HG02970 (cell line): ENCODE data around the gene RAB17.
"Not testable (repeated sequence)": the region's sequence is repeated elsewhere in the genome, so short reads cannot be mapped to it uniquely, and the experiment has no call there.

Experiments used
- ATAC-seq: cut with Tn5 transposase; IDR thresholded peaks from one replicate; pipeline ENCODE4 v1.9.1; 2021; ENCODE audit warnings: mild to moderate bottlenecking, moderate library complexity, moderate number of reproducible peaks; ENCODE audit not compliant: unreplicated experiment, low FRiP score

The RAB17 gene

GRCh38 chr2:237600205-237600846, 9.8 kb upstream of the RAB17 start:
- no peak for ATAC-seq

GRCh38 chr2:237599465-237600110, 9.1 kb upstream of the RAB17 start:
- ATAC-seq: no peak

GRCh38 chr2:237598468-237599208, 8.1 kb upstream of the RAB17 start:
- ATAC-seq: no peak

- ATAC-seq: no peak
Measured at GRCh38 chr2:237597196-237598145, 6.9 kb upstream of the RAB17 start.

DNA sequence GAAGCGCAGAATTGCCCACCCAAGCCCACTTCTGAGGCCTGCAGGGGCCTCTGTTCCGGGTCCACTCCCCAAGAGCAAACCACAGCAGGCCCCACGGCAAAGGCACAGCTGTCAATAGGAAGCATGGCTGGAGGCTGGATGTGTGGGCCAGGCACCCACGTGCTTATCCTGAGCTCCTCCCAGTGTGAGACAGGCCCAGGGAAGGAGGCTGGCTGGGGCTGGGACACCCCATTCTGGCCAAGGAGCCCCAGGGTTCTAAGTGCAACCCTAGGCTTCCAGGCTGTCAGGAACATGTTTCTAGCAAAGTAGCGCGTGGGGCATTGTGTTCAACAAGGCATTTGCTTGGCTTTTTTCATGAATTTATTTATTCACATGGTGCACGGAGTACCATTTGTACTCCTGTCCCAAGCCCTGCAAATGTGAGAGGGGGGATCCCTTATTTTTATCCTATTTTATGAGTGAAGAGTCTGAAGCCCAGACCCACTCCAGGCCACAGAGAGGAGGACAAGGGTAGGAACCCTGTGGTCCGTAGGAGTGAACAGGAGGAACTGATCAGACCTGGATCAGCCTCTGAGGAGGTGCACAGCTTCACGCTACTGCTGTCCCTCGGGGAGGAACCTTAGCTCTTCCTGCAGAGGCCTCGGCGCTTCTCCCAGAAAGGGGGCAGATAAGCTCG, 6.1 kb upstream of the RAB17 start:
- no peak for ATAC-seq

GRCh38 chr2:237595829-237596519, 5.4 kb upstream of the RAB17 start:
- not testable (repeated sequence) for ATAC-seq

DNA sequence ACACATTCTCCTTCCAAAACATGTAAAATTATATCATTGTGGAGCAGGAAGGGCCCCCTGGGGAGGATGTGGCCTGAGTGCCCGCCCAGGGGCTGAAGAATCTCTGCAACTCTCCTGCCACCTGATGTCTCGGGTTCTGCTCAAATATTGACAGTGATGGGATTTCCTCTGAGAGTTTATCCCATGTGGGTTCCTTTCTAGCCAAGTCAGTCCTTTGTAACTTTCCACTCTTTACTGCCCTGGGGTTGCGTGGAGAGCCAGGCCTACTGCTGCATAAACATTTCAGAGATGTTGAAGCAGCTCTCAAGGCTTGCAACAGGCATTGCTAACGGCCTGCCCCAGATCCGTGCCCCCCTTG, 4.0 kb upstream of the RAB17 start:
- ATAC-seq: no peak

GRCh38 chr2:237593596-237594320, 3.2 kb upstream of the RAB17 start:
- no peak for ATAC-seq

DNA sequence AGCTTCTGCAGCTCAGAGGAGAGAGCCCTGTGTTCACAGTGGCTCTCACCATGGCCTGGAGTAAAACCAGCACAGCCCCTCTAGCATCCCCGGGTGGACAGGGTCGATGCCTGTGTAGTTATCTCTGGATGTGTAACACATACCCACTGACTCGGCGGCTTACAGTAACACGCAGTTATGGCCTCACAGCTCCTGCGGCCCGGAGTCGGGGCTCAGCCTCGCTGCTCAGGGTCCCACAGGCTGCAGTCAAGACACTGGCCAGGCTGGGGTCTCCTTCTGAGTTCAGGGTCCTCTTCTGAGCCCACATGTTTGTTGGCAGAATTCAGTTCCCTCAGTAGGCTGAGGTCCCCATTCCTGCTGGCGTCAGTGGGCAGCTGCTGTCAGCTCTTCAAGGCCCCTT, 2.5 kb upstream of the RAB17 start:
- ATAC-seq: no peak

DNA sequence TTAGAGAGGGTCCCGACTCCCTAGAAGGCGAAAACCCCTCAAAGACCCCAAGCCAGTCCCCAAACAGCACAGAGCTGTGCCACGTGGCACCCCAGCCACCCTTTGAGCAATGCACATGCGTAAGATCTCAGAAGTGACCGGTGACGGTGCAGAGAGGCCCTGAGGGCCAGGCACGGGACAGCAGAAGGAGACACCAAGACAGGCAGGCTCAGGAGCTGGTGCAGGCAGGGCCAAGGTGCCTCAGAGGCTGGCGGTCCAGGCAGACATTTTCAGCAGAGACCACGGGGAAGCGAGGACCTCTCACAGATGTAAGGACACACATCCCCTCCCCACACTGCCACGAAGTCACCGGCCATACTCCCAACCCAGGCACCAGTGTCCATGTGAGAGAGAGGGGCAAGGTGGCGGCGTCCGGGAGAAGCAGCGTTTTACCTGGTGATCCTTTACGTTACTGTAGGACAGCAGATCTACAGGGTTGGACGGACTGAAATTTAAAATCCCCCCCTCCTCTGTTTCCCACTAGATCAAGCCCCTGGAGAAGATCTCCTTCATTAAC, 2.0 kb upstream of the RAB17 start:
- no peak for ATAC-seq

DNA sequence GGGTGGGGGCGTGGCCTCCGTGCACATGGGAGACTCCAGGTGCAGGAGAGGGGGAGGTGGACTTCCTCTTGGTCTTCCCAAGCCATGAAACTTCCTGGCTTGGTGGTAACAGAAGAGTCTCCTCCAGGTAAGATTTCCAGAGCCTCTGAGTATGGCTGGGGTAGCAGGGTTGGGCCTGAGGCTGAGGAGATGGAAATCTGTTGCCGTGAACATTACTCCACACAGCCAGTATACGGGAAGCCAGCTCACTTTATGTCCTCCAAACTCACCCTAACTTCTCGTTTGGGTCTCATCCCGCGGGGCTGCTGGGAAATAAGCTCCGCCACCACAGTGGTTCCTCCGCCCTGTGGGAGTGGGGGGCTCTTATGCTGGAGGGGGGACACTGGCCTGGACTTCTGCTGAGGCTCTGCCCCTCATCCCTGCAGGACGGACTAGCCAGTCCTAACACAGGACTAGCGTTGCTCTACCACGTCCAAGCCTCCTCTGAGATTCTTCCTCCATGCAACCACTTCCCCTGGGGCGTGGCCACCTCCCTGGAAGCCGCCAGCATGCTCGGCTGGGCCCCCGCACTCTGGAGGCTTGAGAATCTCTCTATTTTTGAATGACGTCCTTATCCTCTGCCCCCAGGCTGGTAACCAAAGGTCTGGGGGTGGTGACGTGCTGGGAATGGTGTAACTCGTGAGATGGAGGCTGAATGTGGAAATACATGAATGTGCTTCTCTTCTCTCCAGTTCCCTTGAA, 777 bp upstream of the RAB17 start:
- ATAC-seq: no peak

GRCh38 chr2:237588044-237588696, 2.4 kb downstream of the RAB17 start:
- ATAC-seq: no peak

DNA sequence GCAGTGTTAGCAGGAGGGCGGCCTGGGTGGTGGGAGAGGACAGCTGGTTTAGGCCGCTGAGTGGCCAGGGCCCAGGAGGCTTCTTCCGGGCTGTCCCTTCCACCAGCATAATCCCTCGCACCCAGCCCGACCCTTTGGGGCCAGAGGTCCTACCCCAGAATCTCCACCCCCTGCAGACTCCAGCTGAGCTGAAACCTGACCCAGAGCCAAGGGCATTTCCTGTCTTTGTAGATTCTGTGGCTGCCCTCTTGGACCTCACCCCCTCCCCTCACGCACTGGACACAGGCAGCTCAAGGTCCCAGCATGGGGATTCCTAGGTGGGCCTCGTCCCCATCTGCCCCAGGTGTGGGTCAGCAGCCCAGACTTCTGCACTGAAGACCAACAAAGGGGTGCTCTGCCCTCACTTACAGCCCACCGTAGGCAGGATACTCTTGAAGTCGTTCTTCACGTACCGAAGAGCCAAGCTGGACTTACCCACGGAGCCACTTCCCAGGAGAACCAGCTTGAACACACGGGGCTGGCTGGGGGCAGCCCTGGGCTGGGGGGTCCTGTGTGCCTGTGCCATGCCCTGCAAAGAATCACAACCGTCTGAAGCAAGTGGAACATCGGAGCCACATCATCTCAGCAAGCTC, 4.8 kb downstream of the RAB17 start:
- no peak for ATAC-seq

DNA sequence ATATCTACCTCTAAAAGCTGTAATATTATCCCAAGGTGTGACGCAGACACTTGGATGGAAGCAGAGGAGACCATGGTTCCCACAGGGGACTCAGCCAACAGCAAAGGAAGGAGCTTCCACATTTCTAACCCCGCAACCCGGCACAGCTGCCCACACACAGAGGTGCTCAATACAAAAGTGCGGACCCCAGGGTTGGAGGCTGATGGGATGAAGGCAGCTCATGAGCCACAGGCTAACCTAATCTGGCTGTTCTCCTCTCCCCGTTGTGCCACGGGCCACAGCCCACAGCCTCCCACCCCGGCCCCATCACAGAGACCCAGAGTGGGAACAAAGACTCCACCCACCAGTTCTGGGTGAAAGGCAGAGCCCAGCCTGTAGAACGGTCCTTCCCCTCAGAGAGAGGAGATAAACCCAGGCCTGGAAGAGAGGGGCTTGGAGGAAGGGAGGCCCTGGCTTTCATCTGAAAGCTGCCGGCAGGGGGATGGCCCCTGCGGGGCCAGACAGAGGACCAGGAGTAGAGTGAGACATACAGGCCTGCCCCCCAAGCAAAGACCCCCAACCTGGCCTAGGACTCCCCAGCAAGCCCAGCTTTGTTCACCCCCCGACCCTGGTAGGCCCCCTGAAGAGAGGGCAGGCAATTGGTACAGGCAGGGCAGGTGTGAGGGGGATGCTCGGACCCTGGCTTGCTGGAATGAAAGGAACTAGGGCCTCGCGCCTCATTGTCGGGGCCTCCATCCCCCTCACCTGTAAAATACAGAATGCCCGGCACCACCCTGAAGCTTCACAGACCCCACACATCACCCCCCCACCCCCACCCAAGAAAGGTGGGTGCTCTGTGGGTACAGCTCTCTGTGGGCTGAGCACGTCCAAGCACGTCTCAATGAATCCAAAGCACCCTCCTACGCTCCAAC, 6.9 kb downstream of the RAB17 start:
- no peak for ATAC-seq

GRCh38 chr2:237581751-237582746, 8.5 kb downstream of the RAB17 start:
- no peak for ATAC-seq
